ENCODE data around the gene PLA2G6.

Gene PLA2G6

GRCh38 chr22:38228873-38229740, 47.5 kb upstream of the PLA2G6 start:
- no peak for TF ChIP-seq EZH2 (IDR thresholded peaks at IDR 0.05; ENCODE audit: borderline replicate concordance, low read depth, low read length, severe bottlenecking)
- no peak for TF ChIP-seq CTCF (IDR thresholded peaks at IDR 0.05; ENCODE audit: borderline replicate concordance, extremely low read depth, low read length, poor library complexity, severe bottlenecking)
- no peak overlapping the region for H3K4me2 ChIP-seq (ENCODE audit: insufficient read depth, low read length)
- no peak for DNase-seq
- no peaks in the 10 kb centered on the region for H3K27me3 ChIP-seq (ENCODE audit: insufficient read depth, low read length, poor library complexity)
- ATAC-seq (ENCODE audit: insufficient read depth, low read depth), result no peak
- no peaks in the 10 kb centered on the region for H3K79me2 ChIP-seq (ENCODE audit: insufficient read depth, low read length)
- H3K4me1 ChIP-seq (ENCODE audit: insufficient read depth, low read length), result no peaks in the 10 kb centered on the region
- H3K4me3 ChIP-seq (ENCODE audit: low read depth in 1 of 2, low read length in 2 of 2), result no peak overlapping the region
- no peak overlapping the region for H3K27ac ChIP-seq (ENCODE audit: low read length)
- H3K36me3 ChIP-seq (ENCODE audit: insufficient read depth, low read length), result peaks cover 50% of the 10 kb centered on the region
- H2AFZ ChIP-seq (ENCODE audit: low read depth, low read length), result no peak overlapping the region
- no peaks in the 10 kb centered on the region for H3K9me3 ChIP-seq (ENCODE audit: insufficient read depth, low read length, severe bottlenecking)
- no peak overlapping the region for H3K9ac ChIP-seq (ENCODE audit: low read depth, low read length)
- H4K20me1 ChIP-seq (ENCODE audit: insufficient read depth, low read length), result no peaks in the 10 kb centered on the region

GRCh38 chr22:38228326-38228872, 46.8 kb upstream of the PLA2G6 start:
- H4K20me1 ChIP-seq (ENCODE audit: insufficient read depth, low read length), result no peaks in the 10 kb centered on the region
- TF ChIP-seq CTCF (IDR thresholded peaks at IDR 0.05; ENCODE audit: borderline replicate concordance, extremely low read depth, low read length, poor library complexity, severe bottlenecking) (no peak), EZH2 (IDR thresholded peaks at IDR 0.05; ENCODE audit: borderline replicate concordance, low read depth, low read length, severe bottlenecking) (no peak)
- ATAC-seq (ENCODE audit: insufficient read depth, low read depth) (no peak), DNase-seq (no peak)
- no peaks in the 10 kb centered on the region for H3K27me3 ChIP-seq (ENCODE audit: insufficient read depth, low read length, poor library complexity)
- H3K4me3 ChIP-seq (ENCODE audit: low read depth in 1 of 2, low read length in 2 of 2), result no peak overlapping the region
- H3K9me3 ChIP-seq (ENCODE audit: insufficient read depth, low read length, severe bottlenecking), result no peaks in the 10 kb centered on the region
- no peak overlapping the region for H3K4me2 ChIP-seq (ENCODE audit: insufficient read depth, low read length)
- H3K79me2 ChIP-seq (ENCODE audit: insufficient read depth, low read length), result no peaks in the 10 kb centered on the region
- no peak overlapping the region for H3K27ac ChIP-seq (ENCODE audit: low read length)
- H2AFZ ChIP-seq (ENCODE audit: low read depth, low read length), result no peak overlapping the region
- no peak overlapping the region for H3K9ac ChIP-seq (ENCODE audit: low read depth, low read length)
- H3K36me3 ChIP-seq (ENCODE audit: insufficient read depth, low read length), result peaks cover 48% of the 10 kb centered on the region
- H3K4me1 ChIP-seq (ENCODE audit: insufficient read depth, low read length), result no peaks in the 10 kb centered on the region

GRCh38 chr22:38226853-38227649, 45.4 kb upstream of the PLA2G6 start:
- no peak overlapping the region for H2AFZ ChIP-seq (ENCODE audit: low read depth, low read length)
- ATAC-seq (ENCODE audit: insufficient read depth, low read depth), result no peak
- no peak for TF ChIP-seq CTCF (IDR thresholded peaks at IDR 0.05; ENCODE audit: borderline replicate concordance, extremely low read depth, low read length, poor library complexity, severe bottlenecking)
- no peak for TF ChIP-seq EZH2 (IDR thresholded peaks at IDR 0.05; ENCODE audit: borderline replicate concordance, low read depth, low read length, severe bottlenecking)
- H3K36me3 ChIP-seq (ENCODE audit: insufficient read depth, low read length), result peaks cover 46% of the 10 kb centered on the region
- no peaks in the 10 kb centered on the region for H3K27me3 ChIP-seq (ENCODE audit: insufficient read depth, low read length, poor library complexity)
- H3K4me1 ChIP-seq (ENCODE audit: insufficient read depth, low read length), result no peaks in the 10 kb centered on the region
- no peaks in the 10 kb centered on the region for H4K20me1 ChIP-seq (ENCODE audit: insufficient read depth, low read length)
- no peak for DNase-seq
- no peak overlapping the region for H3K27ac ChIP-seq (ENCODE audit: low read length)
- H3K4me3 ChIP-seq (ENCODE audit: low read depth in 1 of 2, low read length in 2 of 2), result no peak overlapping the region
- no peak overlapping the region for H3K4me2 ChIP-seq (ENCODE audit: insufficient read depth, low read length)
- H3K9me3 ChIP-seq (ENCODE audit: insufficient read depth, low read length, severe bottlenecking), result no peaks in the 10 kb centered on the region
- H3K9ac ChIP-seq (ENCODE audit: low read depth, low read length), result no peak overlapping the region
- no peaks in the 10 kb centered on the region for H3K79me2 ChIP-seq (ENCODE audit: insufficient read depth, low read length)
